GM12801 (cell line): ENCODE data around the gene SMOC1.

Experiments used
- CTCF ChIP-seq: IDR thresholded peaks from one replicate; pipeline ENCODE4 v1.5.1; 2011; ENCODE audit warnings: control low read depth; ENCODE audit not compliant: insufficient read length; ENCODE audit errors: extremely low read depth

Gene SMOC1

GRCh38 chr14:70029296-70030132 lies 150.3 kb downstream of the SMOC1 start:
- no peak for TF ChIP-seq CTCF

DNA sequence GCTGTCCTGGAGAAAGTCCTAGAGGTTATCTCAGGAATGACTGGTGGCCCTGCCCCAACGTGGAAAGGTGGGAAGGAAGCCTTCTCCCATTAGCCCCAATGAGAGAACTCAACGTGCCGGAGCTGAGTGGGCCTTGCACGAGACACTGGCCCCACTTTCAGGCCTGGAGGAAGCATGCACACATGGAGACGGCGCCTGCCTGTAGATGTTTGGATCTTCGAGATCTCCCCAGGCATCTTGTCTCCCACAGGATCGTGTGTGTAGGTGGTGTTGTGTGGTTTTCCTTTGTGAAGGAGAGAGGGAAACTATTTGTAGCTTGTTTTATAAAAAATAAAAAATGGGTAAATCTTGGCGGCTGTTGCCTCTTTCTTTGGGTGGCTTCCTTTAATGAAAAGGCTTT lies 152.8 kb downstream of the SMOC1 start:
- TF ChIP-seq CTCF = no peak

DNA sequence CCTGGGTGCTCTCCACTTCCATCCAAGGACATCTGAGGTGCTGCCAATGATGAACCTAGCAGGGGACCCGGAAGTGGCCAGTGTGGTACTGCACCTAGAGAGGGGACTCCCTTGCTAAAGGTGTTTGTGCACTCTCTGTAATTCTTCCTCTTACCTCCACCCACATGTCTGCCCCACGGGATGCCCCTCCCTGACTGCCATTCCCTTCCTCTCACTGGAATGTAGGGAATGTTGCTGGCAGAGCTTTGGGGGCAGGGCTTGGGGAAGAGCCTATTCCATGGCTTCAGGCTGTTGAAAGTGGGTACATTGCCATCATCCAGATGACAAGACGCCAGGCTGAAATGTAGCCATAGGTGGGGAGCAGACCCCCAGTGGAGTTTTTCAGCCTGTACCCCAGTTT lies 153.2 kb downstream of the SMOC1 start:
- no peak for TF ChIP-seq CTCF

- TF ChIP-seq CTCF = no peak
Measured at GRCh38 chr14:70033116-70033515, 153.9 kb downstream of the SMOC1 start.

- no peak for TF ChIP-seq CTCF
Measured at GRCh38 chr14:70033561-70033960, 154.3 kb downstream of the SMOC1 start.

DNA sequence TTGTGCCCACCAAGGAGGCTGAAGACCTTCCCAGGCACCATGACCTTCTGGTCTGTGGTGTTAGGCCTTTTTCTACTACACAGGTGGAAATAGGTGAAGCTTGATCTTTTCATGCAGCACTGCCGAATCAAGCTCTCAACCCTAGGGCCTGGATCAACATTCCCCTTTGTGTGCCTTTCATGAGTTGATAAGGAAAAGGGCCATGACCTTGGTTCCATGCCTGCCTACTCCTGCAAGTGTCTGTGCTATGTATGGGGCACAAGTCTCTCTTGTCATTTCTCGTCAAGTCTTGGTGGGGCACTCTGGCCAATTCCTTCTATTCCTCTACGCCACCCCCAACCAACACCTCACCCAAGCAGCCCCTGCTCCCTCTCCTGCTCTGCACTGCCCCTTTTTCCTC lies 155.0 kb downstream of the SMOC1 start:
- no peak for TF ChIP-seq CTCF

DNA sequence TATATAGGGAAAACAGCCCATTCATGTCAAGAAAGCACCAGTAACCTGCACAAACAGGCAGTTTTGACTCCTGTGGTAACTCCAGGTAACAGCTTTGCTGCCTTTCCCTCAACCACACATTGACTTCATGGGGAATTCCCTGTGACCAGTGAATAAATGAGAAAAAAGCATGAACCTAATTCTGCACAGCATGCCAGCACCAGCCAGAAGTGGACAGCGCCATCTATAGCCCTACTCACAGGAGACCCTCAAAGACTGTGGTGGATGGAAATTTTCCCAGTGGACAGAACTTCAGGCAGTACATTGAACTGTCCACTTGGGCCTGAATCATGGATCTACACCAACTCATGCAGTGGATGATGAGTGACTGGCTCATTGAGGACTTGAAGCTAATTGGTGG lies 157.4 kb downstream of the SMOC1 start:
- TF ChIP-seq CTCF = no peak
